ENCODE results near the gene EVX2.

The EVX2 gene

DNA sequence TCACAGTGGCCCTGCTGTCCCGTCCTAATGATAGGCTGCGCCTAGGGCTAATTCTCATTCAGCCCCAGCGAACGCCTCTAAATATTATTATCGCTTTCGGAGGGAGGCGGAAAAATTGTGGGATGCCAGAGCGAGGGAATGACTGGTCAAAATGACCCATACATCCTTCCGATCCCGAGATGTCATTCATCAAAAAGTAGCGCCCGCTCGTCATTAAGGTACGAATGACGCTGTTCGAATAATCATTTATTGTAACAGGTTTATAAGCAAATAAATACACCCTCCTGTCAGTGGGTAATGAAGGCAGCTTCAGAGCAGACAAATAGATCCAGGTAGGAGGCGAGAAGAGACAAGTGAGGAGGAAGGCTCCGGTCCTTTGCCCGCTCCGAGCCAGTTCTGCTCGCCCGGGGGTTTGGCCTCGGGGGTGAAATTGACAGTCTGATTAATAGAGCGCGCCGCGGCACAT is at the start of gene EVX2:
EVX2 (minus strand) TSS at position 167 of the 466 bp plus-strand sequence. CDS start 186 bp downstream, outside the sequence.
- in situ Hi-C loops (cut with MboI; ENCODE audit: low pct_unique_long_range_greater_than_20kb, low sequenced_read_pairs): loop anchor here (25.0 kb wide), 2 partner anchors 397 to 722 kb away; no protein-coding TSS in a partner anchor
- DNase-seq: no peak

DNA sequence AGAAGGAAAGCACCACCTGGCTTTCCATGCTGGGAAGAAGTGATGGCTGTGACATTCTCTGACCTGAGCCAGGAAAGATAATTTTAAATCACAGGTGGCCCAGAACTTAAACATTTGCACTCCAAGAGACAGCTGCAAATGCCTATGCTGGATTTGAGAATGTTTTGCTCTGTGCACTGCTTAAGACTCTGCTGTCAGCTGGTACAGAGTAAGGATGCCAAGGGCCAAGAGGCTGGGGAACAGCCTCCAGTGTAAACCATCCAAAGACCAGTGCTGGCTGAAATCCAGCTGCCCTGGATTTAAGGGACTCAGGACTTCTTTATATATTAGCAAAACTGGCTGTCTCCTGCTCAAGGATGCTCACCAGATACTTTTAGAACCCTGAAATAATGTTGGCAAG is 49.6 kb upstream of the EVX2 start:
- in situ Hi-C loops (cut with MboI; ENCODE audit: low pct_unique_long_range_greater_than_20kb, low sequenced_read_pairs): loop anchor here (25.0 kb wide), 2 partner anchors 329 to 1004 kb away; no protein-coding TSS in a partner anchor
- DNase-seq: no peak

DNA sequence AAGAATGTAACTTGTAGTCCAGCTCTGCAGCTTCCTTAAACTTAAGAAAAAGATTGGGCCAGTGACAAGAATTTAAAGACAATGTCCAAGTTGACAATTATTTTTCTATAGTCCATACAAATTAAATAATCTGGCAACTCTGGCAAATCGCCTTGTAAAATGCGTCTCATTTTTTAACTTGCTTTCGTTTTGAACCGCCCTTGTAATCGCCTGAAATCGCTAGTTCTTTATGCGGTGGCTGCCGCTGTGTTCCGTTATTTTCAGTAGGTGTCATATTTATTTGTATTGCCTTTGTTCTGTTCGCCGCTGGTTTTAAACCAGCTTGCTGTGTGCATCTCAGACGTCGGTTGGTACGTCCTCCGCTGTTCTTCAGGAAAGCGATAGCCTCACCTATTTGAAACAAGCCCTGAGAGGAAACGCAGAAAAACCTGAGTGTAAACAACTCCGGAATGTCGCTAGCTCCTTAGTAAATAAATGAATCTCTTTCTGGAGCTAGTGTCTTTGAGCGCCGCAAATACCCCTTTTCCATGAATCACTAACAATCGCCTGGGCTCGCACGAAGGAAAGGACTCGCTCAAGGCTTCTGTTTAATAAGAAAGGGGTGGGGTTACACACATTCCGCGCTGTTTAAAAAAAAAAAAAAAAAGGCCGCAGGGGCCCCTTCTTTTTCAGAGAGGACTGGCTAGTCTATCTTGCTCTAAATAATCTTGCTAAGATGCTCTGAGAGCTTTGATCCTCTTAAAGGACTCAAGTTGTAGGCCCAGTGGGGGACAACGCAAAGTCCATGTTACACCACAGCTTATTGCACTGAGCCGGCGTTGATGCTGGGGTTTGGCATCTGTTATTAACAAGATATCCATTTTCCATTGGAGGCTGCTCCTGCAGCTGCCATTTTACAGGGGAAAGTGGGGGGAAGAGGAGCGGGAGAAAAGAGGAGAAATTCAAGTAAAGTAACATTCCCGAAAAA is 48.7 kb upstream of the EVX2 start:
- in situ Hi-C loops (cut with MboI; ENCODE audit: low pct_unique_long_range_greater_than_20kb, low sequenced_read_pairs): loop anchor here (25.0 kb wide), 2 partner anchors 330 to 1005 kb away; no protein-coding TSS in a partner anchor
- DNase-seq: no peak

- in situ Hi-C loops (cut with MboI; ENCODE audit: low pct_unique_long_range_greater_than_20kb, low sequenced_read_pairs): loop anchor here (25.0 kb wide), 2 partner anchors 330 to 1005 kb away; no protein-coding TSS in a partner anchor
- DNase-seq: no peak
Measured at GRCh38 chr2:176131848-176132158, 48.0 kb upstream of the EVX2 start.

DNA sequence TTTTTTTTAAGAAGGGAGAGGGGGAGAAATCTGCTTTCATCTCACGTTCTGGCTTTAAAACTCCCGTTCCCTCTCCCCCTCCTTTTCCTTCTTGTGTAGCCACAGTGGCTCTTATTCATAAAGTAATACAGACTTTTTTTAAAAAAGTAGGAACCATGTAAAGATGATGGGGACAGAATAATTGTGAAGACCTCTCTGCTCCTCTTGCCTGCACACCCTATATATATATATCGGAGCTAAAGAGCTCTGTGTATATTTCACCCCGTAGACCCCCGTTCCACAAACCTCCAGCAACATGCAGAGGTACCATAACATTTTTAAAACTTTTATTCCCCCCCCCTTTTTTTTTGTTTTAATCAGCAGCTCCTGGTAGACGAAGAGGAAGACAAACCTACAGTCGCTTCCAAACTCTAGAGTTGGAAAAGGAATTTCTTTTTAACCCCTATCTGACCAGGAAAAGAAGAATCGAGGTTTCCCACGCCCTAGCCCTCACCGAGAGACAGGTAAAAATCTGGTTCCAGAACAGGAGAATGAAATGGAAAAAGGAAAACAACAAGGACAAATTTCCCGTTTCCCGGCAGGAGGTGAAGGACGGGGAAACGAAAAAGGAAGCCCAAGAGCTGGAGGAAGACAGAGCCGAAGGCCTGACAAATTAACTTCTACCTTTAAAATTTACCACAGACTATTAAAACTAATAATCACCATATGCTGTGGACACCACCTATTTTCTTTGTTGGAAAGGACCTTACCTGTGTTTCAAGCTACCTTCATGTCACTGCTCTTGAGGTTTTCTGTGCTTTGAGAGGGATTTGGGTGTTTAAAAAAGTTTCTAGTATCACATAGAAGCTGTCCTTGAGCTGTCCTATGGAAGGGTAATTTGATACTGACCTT is 47.4 kb upstream of the EVX2 start:
- in situ Hi-C loops (cut with MboI; ENCODE audit: low pct_unique_long_range_greater_than_20kb, low sequenced_read_pairs): loop anchor here (25.0 kb wide), 2 partner anchors 331 to 1006 kb away; no protein-coding TSS in a partner anchor

GRCh38 chr2:176130147-176130956 is 46.6 kb upstream of the EVX2 start:
- in situ Hi-C loops (cut with MboI; ENCODE audit: low pct_unique_long_range_greater_than_20kb, low sequenced_read_pairs): loop anchor here (25.0 kb wide), 2 partner anchors 332 to 1007 kb away; no protein-coding TSS in a partner anchor
- no peak for DNase-seq

More for the DNA sequence above, 47.4 kb upstream of the EVX2 start:
- DNase-seq: no peak

GRCh38 chr2:176129813-176130146 is 46.0 kb upstream of the EVX2 start:
- no peak for DNase-seq
- in situ Hi-C loops (cut with MboI; ENCODE audit: low pct_unique_long_range_greater_than_20kb, low sequenced_read_pairs): loop anchor here (10.0 to 25.0 kb wide), 3 partner anchors 333 to 1008 kb away; no protein-coding TSS in a partner anchor

DNA sequence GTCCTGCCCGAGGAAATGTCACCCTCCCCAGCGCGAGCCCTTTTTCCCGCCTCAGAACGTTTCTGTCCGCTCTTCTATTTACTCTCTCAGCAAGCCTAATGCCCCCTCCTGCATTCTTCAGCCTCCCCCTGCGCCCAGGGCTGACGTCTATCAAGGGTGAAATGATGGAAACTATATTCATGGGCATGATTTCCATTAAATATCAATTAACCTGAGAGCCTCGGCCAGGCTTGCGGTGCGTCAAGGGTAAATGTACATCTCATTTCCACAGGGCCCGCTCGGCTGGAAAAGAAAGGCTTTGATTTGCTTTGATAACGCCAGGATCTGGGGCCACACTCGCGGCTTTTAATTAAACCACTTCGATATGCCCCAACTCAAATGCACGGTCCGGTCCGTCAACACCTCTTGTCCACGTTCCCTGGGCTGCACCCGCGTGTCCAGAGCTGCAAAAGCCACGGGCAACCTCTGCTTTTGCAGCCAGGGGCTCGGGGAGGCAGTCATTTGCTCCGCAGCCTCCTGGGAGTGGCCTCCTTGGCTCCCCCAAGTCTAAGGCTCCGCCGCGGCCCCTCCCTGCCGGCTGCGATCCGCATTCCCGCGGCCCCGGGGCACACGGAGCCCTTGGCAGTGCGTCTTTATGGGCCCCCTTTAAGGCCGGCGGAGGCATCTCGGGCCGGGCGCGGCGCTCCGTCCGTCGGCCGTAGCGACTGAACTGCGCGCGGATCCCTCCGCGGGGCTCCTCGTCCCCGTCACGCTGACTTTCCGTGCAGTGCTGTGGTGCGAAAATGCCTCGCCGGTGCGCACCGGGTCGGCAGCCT is 45.4 kb upstream of the EVX2 start, which contains the start of gene HOXD8:
HOXD8 (plus strand) TSS at position 724 of the 815 bp plus-strand sequence. CDS start 662 bp downstream, outside the sequence.
- in situ Hi-C loops (cut with MboI; ENCODE audit: low pct_unique_long_range_greater_than_20kb, low sequenced_read_pairs): loop anchor here (10.0 to 25.0 kb wide), 3 partner anchors 333 to 1008 kb away; no protein-coding TSS in a partner anchor
- DNase-seq: no peak

DNA sequence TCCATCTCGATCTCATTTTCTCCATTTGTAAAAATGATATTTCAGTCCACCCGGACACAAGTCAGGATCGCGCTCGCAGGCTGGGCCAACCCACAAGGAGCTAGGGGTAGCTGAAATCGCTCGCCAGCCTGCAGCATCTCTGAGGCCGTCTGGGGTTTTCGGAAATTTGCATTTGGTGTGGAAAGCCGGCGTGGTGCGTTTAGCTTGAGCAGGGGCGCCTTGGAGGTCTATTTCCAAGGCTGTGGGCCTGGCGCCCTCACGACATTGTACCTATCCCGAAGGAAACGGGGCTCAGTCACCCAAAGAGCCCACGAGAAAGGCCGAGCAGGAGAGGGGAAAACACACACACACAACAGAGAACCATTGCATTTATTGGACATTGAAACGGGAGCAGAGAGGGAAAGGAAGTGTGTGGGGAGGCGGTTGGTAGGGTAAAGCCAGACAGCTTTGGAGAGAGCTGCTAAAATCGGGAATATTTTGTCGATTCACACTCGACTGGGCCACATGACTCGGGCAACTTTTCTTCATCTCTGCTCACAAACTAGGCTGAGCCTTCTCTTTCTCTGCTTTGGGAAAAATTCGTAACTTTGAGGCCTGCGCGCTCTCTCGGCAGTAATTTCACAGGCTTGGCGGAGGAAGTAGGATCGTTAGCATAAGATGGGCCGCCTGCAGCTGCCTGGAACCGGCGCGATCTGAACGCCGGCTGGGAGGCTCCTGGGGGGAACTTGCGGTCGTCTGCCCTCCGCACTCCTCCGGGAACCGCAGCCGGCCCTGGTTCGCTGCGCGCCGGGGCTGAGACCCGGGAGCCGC is 44.6 kb upstream of the EVX2 start:
- in situ Hi-C loops (cut with MboI; ENCODE audit: low pct_unique_long_range_greater_than_20kb, low sequenced_read_pairs): loop anchor here (10.0 to 25.0 kb wide), 3 partner anchors 334 to 1009 kb away; no protein-coding TSS in a partner anchor
- no peak for DNase-seq

GRCh38 chr2:176127774-176128072 is 44.0 kb upstream of the EVX2 start:
- in situ Hi-C loops (cut with MboI; ENCODE audit: low pct_unique_long_range_greater_than_20kb, low sequenced_read_pairs): loop anchor here (10.0 to 25.0 kb wide), 3 partner anchors 335 to 1010 kb away; no protein-coding TSS in a partner anchor
- DNase-seq: no peak

DNA sequence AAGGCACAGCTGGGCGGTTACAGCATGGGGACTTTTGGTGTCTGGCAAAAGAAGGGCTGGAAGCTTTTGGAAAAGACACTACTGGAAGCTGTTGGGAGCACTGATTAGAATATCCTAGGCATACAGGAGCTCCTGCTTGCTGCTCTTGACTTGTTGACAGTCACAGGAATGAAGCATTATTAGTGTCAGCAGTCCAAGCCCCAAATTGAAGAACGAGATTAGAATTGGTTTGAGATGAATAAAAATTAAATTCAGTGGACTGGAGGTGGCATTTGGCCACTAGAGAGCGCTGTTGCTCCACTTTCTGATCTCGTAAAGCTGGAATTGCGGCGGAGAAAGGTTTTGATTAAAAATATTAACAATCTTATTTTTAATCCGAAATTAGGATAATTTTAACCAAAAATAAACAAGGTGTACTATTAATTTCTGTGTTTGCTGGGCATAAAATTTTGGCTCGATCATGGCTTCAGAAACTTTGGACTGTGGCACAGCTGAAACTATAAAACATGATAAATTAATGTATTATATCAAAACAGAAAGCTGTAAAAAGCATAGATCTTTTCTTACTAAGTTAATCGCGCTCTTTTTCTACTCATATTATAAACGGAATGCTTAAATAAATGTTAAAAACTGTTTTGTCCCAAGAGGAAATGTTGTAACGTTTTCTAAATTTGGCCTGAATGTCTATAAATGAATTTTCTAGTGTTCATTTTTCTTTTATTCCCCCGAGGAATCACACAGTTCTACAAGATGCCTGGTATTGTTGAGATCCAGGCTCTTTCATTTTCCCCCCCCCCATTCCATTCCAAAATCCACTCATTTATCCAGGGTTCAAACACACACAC is 43.4 kb upstream of the EVX2 start:
- in situ Hi-C loops (cut with MboI; ENCODE audit: low pct_unique_long_range_greater_than_20kb, low sequenced_read_pairs): loop anchor here (10.0 to 25.0 kb wide), 3 partner anchors 335 to 1010 kb away; no protein-coding TSS in a partner anchor
- peak; percentile 61 for DNase-seq

DNA sequence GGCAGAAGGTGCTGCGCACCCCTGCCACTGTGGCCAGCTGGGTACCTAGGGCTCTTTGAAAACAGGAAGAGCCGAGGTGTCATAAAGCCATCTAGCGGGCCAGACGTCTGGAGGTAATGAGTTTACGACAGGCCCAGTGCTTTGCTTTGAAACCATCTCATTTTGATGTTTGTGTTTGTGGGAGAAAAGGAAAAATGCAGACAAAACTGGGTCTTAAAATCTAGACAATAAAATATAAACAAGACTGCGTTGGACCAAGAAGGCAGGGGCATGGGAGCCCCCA is 42.0 kb upstream of the EVX2 start:
- in situ Hi-C loops (cut with MboI; ENCODE audit: low pct_unique_long_range_greater_than_20kb, low sequenced_read_pairs): loop anchor here (10.0 to 25.0 kb wide), 3 partner anchors 337 to 1012 kb away; no protein-coding TSS in a partner anchor
- no peak for DNase-seq

- no peak for DNase-seq
- in situ Hi-C loops (cut with MboI; ENCODE audit: low pct_unique_long_range_greater_than_20kb, low sequenced_read_pairs): loop anchor here (10.0 to 25.0 kb wide), 3 partner anchors 337 to 1012 kb away; no protein-coding TSS in a partner anchor
Measured at GRCh38 chr2:176124947-176125771, 41.4 kb upstream of the EVX2 start.

- in situ Hi-C loops (cut with MboI; ENCODE audit: low pct_unique_long_range_greater_than_20kb, low sequenced_read_pairs): loop anchor here (10.0 kb wide), 1 partner anchor 510 kb away; no protein-coding TSS in a partner anchor
- DNase-seq: no peak
Measured at GRCh38 chr2:176124110-176124946, 40.6 kb upstream of the EVX2 start.
